Stimulated activated CD8-positive, alpha-beta memory T cell treated with anti-CD3 and anti-CD28 coated beads, Interleukin-15, amount 100 ng/mL, for 4 hours (primary cell): ENCODE data around the gene BAAT.

Source experiments
- DNase-seq, 2 donors: peaks; one replicate each; pipeline ENCODE4 v3.0.0-alpha.2; 2020; ENCODE audit warnings: low read depth in 2 of 2

BAAT gene

GRCh38 chr9:101398068-101398929 is 13.5 kb upstream of the BAAT start, which contains the start of the genes MRPL50 and ZNF189:
Gene MRPL50 (minus strand): TSS chr9:101398618. CDS start chr9:101398592, 26 bp downstream.
Gene ZNF189 (plus strand): TSS chr9:101398851. CDS start chr9:101399157, 306 bp downstream.
- peak; percentile 94 to 97 for DNase-seq

DNA sequence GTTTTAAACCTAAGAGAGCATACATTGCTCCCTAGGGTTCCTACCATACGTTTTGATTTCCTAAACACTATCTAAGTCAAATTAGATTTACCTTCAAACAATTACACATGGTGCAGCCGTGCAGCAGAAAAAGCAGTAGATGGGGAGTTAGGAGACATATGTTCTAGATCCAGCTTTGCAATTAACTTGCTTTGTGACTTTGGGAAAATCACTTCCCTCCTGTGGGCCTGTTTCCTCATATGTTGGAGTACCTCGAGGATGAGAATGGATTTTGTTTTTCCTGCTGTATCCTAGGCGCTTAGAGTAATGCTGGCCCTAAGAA is 12.9 kb upstream of the BAAT start:
- no peak for DNase-seq

GRCh38 chr9:101394687-101395086 is 9.9 kb upstream of the BAAT start:
- DNase-seq = no peak

- no peak for DNase-seq
Measured at GRCh38 chr9:101393135-101393534, 8.3 kb upstream of the BAAT start.

DNA sequence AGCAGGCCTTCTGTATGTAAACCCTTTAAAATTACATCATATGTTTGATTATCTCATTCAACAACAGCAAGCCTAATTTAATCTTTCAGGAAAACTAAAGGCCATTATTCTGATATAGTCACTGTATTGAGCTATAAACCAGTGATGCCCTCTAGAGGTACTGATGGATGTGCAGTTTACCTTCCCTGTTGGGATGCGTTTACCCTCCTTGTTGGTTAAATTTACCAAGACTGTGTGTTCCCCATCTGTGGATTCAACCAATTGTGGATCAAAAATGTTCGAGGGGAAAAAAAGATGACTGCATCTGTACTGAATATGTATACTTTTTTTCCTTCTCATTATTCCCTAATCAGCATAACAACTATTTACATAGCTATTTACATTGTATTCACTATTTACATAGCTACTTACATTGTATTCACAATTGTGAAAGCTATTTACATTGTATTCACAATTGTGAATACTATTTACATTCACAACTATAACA is 3.7 kb upstream of the BAAT start:
- no peak for DNase-seq

- DNase-seq = no peak
Measured at GRCh38 chr9:101387871-101388506, 3.2 kb upstream of the BAAT start.

- no peak for DNase-seq
Measured at GRCh38 chr9:101383361-101383760, 1.4 kb downstream of the BAAT start.

- DNase-seq = no peak
Measured at GRCh38 chr9:101381833-101382342, 2.9 kb downstream of the BAAT start.

DNA sequence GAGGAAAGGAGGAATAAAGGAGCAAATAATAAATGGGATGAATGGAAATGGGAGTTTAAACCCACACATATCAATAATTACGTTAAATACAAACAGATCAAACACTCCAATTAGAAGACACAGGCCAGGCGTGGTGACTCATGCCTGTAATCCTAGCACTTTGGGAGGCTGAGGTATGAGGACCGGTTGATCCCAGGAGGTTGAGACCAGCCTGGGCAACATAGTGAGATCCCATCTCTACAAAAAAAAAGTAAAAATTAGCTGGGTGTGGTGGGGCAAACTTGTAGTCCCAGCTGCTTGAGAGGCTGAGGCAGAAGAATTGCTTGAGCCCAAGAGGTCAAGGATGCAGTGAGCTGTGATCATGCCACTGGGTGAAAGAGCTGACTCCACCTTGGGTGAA is 3.7 kb downstream of the BAAT start:
- DNase-seq = no peak

DNA sequence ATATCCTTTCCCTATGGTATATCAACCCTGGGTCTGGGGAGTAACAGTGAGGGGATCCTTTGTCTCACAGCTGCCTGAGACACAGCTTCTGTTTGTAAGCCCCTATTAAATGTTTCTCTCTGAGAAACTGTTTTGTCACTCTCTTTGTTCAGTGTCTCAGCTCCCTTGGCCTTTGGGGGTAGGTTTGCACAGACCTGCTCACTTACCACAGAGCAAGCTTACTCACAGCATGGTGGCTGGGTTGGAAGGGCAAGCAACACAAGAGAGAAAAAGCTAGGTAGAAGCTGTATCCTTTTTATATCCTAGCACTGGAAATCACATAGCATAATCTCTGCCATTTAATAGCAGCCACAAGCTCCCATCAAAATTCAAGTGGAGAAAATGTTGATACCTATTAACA is 4.5 kb downstream of the BAAT start:
- DNase-seq = no peak

DNA sequence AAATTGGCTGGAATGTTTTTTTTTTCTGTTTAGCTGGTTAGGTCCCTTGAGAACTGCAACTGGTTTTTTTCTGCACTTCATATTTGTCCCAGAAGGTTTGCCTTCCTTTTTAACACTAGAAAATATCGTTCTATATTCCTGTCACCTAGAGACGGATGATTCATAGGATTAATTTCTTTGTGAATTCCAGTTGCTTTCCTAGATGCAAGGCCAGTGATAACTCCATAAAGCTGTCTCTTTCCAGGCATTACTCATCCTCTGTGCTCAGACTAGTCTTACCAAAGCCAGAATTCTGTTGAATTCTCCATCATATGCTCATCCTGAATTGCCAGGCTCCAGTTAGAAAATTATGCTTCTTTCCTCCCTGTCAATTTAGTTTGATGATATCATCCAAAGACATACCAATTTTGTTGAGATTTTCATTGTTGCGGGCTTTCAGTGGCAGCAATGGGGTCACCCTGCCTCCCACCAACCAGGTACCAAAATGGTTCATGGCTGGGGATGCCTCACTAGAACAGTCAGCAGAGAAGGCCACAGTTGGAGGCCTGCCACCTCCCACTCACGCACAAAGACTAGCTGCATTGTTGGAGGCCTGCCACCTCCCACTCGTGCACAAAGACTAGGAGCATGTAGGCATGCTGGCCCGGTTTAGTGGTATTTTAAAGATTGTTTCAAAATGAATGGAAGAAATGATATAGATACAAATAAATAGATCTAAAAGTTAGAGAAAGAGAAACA is 8.5 kb downstream of the BAAT start:
- DNase-seq = no peak

GRCh38 chr9:101375546-101375945 is 9.3 kb downstream of the BAAT start:
- DNase-seq = no peak

DNA sequence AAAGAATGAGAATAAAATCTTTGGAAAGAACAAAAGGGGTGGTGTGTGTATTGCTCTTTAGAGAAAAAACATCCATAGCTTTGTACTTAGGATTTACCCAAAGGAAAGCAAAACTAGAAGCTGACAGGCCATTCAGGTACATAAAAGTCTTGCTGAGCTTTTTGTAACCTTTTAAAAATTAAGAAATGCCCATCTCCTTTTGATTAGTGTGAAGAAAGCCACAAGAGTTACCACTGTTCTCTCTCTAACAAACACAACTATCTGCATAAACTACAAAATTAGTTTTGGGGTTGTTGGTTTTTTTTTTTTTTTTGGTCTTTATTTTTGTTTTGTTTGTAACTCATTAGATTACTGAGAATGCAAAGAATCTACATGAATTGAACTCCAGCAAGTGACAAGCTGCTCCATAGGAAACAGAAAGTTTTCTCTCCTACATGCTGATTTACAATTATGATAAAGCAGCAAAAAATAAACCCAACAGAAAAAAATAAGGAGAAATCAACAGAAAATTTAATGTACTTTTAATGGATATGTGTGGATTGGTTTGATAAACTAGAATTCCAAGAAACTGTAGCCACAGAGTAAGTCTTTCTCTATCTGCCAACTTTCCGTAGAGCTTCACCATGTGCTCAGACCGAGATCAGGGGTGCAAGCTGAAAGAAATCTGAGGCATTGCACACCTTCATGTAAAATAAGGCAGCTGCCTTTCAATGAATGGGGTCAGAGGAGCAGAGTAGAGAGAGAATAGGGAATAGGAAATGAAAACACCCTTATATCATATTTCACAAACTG is 12.3 kb downstream of the BAAT start:
- no peak for DNase-seq

GRCh38 chr9:101371813-101372212 is 13.0 kb downstream of the BAAT start:
- DNase-seq = no peak

GRCh38 chr9:101369884-101370531 is 14.8 kb downstream of the BAAT start:
- DNase-seq = no peak

DNA sequence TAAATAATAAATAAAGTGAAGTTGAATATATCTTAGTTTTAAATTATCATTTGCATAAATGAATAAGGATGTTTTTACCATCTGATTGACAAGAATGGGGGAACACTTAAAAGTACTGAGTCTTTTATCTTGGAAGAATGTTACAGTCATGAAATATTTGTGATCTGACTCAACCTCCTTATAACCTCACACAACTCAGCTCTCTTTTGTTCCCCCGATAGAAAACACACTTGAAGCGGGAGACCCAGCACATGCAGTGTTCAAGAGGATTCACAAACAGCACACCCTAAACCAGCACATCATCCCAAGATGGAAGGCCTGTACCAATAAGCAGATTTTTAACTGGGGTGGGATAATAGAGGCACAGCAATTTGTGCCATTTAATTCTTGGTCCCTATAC is 15.5 kb downstream of the BAAT start:
- DNase-seq = no peak

DNA sequence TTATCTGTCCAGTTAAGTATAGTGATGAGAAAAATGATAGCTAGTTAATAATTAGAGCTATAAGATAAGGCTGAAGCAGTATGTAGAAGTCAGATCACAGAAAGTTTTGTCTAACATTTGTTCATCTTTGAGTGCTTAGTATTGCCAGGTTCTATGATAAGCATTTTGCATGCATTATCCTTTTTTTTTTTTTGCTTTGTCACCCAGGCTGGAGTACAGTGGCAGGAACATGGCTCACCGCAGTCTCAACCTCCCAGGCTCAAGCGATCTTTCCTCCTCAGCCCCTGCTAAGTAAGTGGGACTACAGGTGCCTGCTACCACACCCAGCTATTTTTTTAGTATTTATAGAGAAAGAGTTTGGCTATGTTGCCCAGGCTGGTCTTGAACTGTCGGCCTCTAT is 17.5 kb downstream of the BAAT start:
- no peak for DNase-seq

GRCh38 chr9:101366038-101366756 is 18.6 kb downstream of the BAAT start:
- DNase-seq = no peak

DNA sequence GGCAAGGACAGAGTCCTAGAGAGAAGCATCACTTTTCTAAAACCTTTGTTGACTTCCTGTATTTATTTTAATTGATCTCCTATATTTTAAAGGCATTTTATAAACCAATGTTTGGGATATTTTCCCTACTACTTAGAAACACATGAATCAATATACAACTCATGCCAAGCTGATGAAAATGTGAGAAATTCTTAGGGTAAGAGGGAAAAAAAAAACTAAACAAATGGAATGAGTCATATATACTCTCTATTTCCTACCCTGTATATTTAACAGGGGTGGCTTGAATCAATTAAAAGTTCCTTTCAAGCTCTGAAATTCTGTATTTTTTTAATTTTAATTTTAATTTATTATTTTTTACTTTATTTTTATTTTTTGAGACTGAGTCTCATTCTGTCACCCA is 19.6 kb downstream of the BAAT start:
- no peak for DNase-seq

DNA sequence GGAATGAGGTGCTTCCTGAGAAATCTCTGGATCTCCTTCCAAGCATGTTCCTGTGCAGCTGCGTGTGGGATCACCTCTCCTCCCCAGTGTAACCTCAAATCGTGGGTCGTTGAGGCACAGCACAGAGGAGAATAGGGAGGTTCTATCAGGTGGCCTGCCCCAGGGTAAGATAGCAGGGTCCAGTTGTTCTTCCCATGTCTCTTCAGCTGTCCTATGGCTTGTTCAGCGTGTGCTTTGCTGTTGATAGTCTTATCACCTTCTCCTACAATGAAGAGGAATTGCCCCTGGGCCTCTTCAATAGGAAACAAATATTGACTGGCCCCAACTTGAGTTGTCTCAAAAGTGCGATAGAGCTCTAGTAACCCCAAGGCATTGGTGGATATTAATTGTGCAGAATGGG is 22.4 kb downstream of the BAAT start:
- no peak for DNase-seq
